GM12878 (cell line): ENCODE measurements around the gene SREK1. TPM values are rescaled to one million over a fixed set of nuclear protein-coding genes. Genes with fewer than 3 reads are reported as not detected.

Experiments used
- BACH1 ChIP-seq: fragments of 450-650 bp; IDR thresholded peaks from 2 replicates; pipeline ENCODE4 v1.6.1; 2017; ENCODE audit warnings: mild to moderate bottlenecking, borderline replicate concordance
- BCL11A ChIP-seq: IDR thresholded peaks from 2 replicates; pipeline ENCODE4 v1.6.1; 2011; ENCODE audit warnings: low read depth, low read length
- CBFB ChIP-seq: IDR thresholded peaks from 2 replicates; pipeline ENCODE4 v1.6.1; 2016; ENCODE audit warnings: antibody characterized with exemption, low read depth
- E2F4 ChIP-seq: IDR thresholded peaks from 2 replicates; pipeline ENCODE4 v1.6.1; 2012; ENCODE audit warnings: low read depth, low read length, improper control_type of control experiment
- ELK1 ChIP-seq: IDR thresholded peaks from 2 replicates; pipeline ENCODE4 v1.6.1; 2012; ENCODE audit warnings: low read depth, low read length, improper control_type of control experiment
- HCFC1 ChIP-seq: fragments of 150-350 bp; IDR thresholded peaks from 2 replicates; pipeline ENCODE4 v1.6.1; 2014; ENCODE audit warnings: low read length
- HDAC6 ChIP-seq: fragments of 200-600 bp; sonication (generic); IDR thresholded peaks from one replicate; pipeline ENCODE4 v1.8.0; 2017; ENCODE audit warnings: antibody characterized with exemption; ENCODE audit not compliant: unreplicated experiment
- IRF4 ChIP-seq: IDR thresholded peaks from 2 replicates; pipeline ENCODE4 v1.6.1; 2011; ENCODE audit warnings: low read depth, low read length
- NFYA ChIP-seq: IDR thresholded peaks from 2 replicates; pipeline ENCODE4 v1.6.1; 2011; ENCODE audit warnings: low read depth, mild to moderate bottlenecking, low read length, improper control_type of control experiment, borderline replicate concordance
- NR2C1 ChIP-seq: fragments of 450-650 bp; IDR thresholded peaks from 2 replicates; pipeline ENCODE4 v1.6.1; 2017; ENCODE audit warnings: antibody characterized with exemption, mild to moderate bottlenecking, moderate library complexity
- NR2F1 ChIP-seq: fragments of 450-650 bp; conservative IDR thresholded peaks from 2 replicates; pipeline ENCODE4 v1.6.1; 2017; ENCODE audit warnings: mild to moderate bottlenecking
- PML ChIP-seq: IDR thresholded peaks from 2 replicates; pipeline ENCODE4 v1.6.1; 2012; ENCODE audit warnings: low read length, inconsistent platforms
- SMARCA5 ChIP-seq: fragments of 450-650 bp; IDR thresholded peaks from 2 replicates; pipeline ENCODE4 v1.6.1; 2017; ENCODE audit warnings: mild to moderate bottlenecking
- SP1 ChIP-seq: IDR thresholded peaks from one replicate; pipeline ENCODE4 v1.6.1; 2011; ENCODE audit warnings: low read depth, low read length
- SREBF1 ChIP-seq: IDR thresholded peaks from 2 replicates; pipeline ENCODE4 v1.6.1; 2012; ENCODE audit warnings: mild to moderate bottlenecking, low read length
- STAT3 ChIP-seq: IDR thresholded peaks from 2 replicates; pipeline ENCODE4 v1.6.1; 2011; ENCODE audit warnings: low read depth, low read length, improper control_type of control experiment
- TAF1 ChIP-seq: IDR thresholded peaks from 2 replicates; pipeline ENCODE4 v1.6.1; 2011; ENCODE audit warnings: mild to moderate bottlenecking, low read depth, low read length, borderline replicate concordance
- TCF3 ChIP-seq: IDR thresholded peaks from 2 replicates; pipeline ENCODE4 v1.6.1; 2012; ENCODE audit warnings: low read depth, mild to moderate bottlenecking, low read length, borderline replicate concordance; ENCODE audit not compliant: insufficient read depth
- YY1 ChIP-seq: IDR thresholded peaks from 2 replicates; pipeline ENCODE4 v1.6.1; 2011; ENCODE audit warnings: low read depth, mild to moderate bottlenecking, low read length
- polyA plus RNA-seq, 11 experiments: library from polyadenylated mRNA; depleted of rRNA in 4 of 11; unstranded in 6 of 11; stranded (reverse) in 5 of 11; fragments of >200 nt; fragmentation: Nextera tagmentation in 4 of 11; fragmentation: Illumina TruSeq in 1 of 11; extraction: Ambion mirVana in 4 of 11; extraction: Trizol in 1 of 11; gene quantifications; 1 replicate in 1 of 11; 2 replicates in 10 of 11; pipeline versions ENCODE4 v1.2.1 to v1.2.3, GENCODE V29; 2011 to 2016; ENCODE audit warnings: inconsistent platforms in 2 of 11, missing spikeins in 2 of 11, low read depth in 1 of 11
- total RNA-seq, 4 experiments: library from RNA; depleted of rRNA in 3 of 4; stranded (reverse); fragments of >200 nt in 3 of 4; fragmentation: Illumina TruSeq in 1 of 4; extraction: Trizol in 1 of 4; gene quantifications; 2 replicates each; pipeline versions ENCODE4 v1.2.1 to v1.2.3, GENCODE V29; 2013 to 2021
- TF ChIP-seq, protein P1 (sequence below): fragments of 450-650 bp; IDR thresholded peaks from 2 replicates; pipeline ENCODE4 v1.6.1; 2018; ENCODE audit warnings: mild to moderate bottlenecking, low read depth, moderate library complexity; ENCODE audit not compliant: partially characterized antibody
- TF ChIP-seq, protein P2 (sequence below): fragments of 450-650 bp; IDR thresholded peaks from 2 replicates; pipeline ENCODE4 v1.6.1; 2017; ENCODE audit warnings: low read depth, mild to moderate bottlenecking, moderate library complexity
- TF ChIP-seq, protein P3 (sequence below): IDR thresholded peaks from 2 replicates; pipeline ENCODE4 v1.6.1; 2012; ENCODE audit warnings: low read depth, low read length, improper control_type of control experiment

Gene SREK1
- total and polyA plus RNA-seq, 10 of the 15 experiments (the other 5 are each of a cell fraction or from before 2014, with no cell fraction given): 30.7 to 100 (median 61.5) TPM

DNA sequence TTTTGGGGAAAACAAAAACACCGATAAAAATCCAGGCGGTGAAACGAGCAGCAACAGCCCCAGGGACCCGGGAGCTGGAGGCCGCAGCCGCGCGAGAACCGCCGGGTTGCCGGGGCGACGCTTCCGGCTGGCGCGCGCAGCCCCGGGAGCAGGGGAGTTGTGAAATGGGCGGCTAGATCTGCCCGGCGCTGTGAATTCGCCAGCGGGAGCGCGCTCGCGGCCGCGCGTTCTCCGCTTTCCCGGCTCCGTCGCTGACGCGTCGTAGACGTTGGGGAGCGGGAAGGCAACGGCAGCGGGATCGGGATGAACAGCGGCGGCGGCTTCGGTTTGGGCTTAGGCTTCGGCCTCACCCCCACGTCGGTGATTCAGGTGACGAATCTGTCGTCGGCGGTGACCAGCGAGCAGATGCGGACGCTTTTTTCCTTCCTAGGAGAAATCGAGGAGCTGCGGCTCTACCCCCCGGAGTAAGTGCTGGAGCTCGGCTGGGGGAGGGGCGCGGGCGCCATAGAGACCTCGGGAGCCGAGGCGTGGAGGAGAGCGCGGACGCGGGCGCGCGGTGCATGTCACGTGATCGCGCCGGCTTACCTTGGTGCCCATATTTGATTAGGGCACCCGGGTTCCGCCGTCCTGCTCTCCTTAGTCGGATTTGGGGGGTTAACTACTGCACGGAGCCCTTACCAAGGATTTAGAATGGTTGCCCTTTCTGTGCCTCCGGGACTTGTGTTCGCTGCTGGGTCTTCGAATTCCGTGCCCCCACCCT, at the start of gene SREK1 (continued):
- TF ChIP-seq, protein P1, sequence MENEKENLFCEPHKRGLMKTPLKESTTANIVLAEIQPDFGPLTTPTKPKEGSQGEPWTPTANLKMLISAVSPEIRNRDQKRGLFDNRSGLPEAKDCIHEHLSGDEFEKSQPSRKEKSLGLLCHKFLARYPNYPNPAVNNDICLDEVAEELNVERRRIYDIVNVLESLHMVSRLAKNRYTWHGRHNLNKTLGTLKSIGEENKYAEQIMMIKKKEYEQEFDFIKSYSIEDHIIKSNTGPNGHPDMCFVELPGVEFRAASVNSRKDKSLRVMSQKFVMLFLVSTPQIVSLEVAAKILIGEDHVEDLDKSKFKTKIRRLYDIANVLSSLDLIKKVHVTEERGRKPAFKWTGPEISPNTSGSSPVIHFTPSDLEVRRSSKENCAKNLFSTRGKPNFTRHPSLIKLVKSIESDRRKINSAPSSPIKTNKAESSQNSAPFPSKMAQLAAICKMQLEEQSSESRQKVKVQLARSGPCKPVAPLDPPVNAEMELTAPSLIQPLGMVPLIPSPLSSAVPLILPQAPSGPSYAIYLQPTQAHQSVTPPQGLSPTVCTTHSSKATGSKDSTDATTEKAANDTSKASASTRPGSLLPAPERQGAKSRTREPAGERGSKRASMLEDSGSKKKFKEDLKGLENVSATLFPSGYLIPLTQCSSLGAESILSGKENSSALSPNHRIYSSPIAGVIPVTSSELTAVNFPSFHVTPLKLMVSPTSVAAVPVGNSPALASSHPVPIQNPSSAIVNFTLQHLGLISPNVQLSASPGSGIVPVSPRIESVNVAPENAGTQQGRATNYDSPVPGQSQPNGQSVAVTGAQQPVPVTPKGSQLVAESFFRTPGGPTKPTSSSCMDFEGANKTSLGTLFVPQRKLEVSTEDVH: no peak
- peak; percentile 63; the same call in 1 of the 2 replicates for TF ChIP-seq BACH1
- peak; percentile 98 for TF ChIP-seq ELK1
- no peak for TF ChIP-seq HDAC6
- TF ChIP-seq SMARCA5: 0 out of 2 replicates have a peak, but pooled peaks have one; percentile 75
- TF ChIP-seq BCL11A: 0 out of 2 replicates have a peak, but pooled peaks have one; percentile 4
- no peak for TF ChIP-seq E2F4
- TF ChIP-seq YY1: peak; percentile 99
- peak; percentile 14 for TF ChIP-seq SP1
- TF ChIP-seq, protein P2, sequence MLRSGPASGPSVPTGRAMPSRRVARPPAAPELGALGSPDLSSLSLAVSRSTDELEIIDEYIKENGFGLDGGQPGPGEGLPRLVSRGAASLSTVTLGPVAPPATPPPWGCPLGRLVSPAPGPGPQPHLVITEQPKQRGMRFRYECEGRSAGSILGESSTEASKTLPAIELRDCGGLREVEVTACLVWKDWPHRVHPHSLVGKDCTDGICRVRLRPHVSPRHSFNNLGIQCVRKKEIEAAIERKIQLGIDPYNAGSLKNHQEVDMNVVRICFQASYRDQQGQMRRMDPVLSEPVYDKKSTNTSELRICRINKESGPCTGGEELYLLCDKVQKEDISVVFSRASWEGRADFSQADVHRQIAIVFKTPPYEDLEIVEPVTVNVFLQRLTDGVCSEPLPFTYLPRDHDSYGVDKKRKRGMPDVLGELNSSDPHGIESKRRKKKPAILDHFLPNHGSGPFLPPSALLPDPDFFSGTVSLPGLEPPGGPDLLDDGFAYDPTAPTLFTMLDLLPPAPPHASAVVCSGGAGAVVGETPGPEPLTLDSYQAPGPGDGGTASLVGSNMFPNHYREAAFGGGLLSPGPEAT: peak; percentile 88
- peak; percentile 10; the same call in 1 of the 2 replicates for TF ChIP-seq SREBF1
- TF ChIP-seq, protein P3, sequence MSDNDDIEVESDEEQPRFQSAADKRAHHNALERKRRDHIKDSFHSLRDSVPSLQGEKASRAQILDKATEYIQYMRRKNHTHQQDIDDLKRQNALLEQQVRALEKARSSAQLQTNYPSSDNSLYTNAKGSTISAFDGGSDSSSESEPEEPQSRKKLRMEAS: peak; percentile 67; the same call in 1 of the 2 replicates
- 0 out of 2 replicates have a peak, but pooled peaks have one; percentile 29 for TF ChIP-seq NR2F1
- TF ChIP-seq HCFC1: peak; percentile 52
- no peak for TF ChIP-seq TCF3
- no peak for TF ChIP-seq STAT3
- peak; percentile 97 for TF ChIP-seq PML
- peak; percentile 77 for TF ChIP-seq NR2C1
- TF ChIP-seq CBFB: no peak
- TF ChIP-seq TAF1: peak; percentile 80; the same call in 1 of the 2 replicates
- no peak for TF ChIP-seq IRF4
- no peak for TF ChIP-seq NFYA
